Gastrocnemius medialis (tissue), 4 donors: Measurements from ENCODE around the gene PPP1R12A. TPM values are rescaled to one million over a fixed set of nuclear protein-coding genes. Genes with fewer than 3 reads are reported as not detected.

Experiments
- ATAC-seq, 2 donors: fragments of 150-250 bp; one replicate each; pipeline ENCODE4 v1.9.1; 2016
- DNase-seq, 2 donors: peaks; one replicate each; pipeline ENCODE4 v3.0.0-alpha.2; 2019
- H3K27ac ChIP-seq, 4 donors: fragments of 200-600 bp; sonication (generic); 1 replicate in 1 of 4; 2 replicates in 3 of 4; pipeline ENCODE4 v1.5.1; 2016 to 2018; ENCODE audit warnings: mild to moderate bottlenecking in 2 of 4, moderate library complexity in 1 of 4
- H3K27me3 ChIP-seq, 3 donors: fragments of 200-600 bp; sonication (generic) in 2 of 3; 1 replicate in 1 of 3; 2 replicates in 2 of 3; pipeline versions ENCODE4 v1.5.1 to v1.6.0; 2016 to 2019; ENCODE audit warnings: mild to moderate bottlenecking in 1 of 3, moderate library complexity in 1 of 3
- H3K36me3 ChIP-seq, 2 donors: fragments of 200-600 bp; sonication (generic) in 1 of 2; one replicate each; pipeline ENCODE4 v1.5.1; 2017 to 2018
- H3K4me1 ChIP-seq, 2 donors: fragments of 200-600 bp; sonication (generic) in 1 of 2; one replicate each; pipeline ENCODE4 v1.5.1; 2016 to 2017; ENCODE audit warnings: mild to moderate bottlenecking in 2 of 2
- H3K4me3 ChIP-seq, 4 donors: fragments of 200-600 bp; sonication (generic) in 3 of 4; 1 replicate in 1 of 4; 2 replicates in 3 of 4; pipeline ENCODE4 v1.5.1; 2016 to 2019; ENCODE audit warnings: mild to moderate bottlenecking in 2 of 4
- H3K9me3 ChIP-seq, 3 donors: fragments of 200-600 bp; sonication (generic) in 2 of 3; 1 replicate in 1 of 3; 2 replicates in 2 of 3; pipeline ENCODE4 v1.5.1; 2016 to 2019
- CTCF ChIP-seq, 5 experiments: fragments of 450-650 bp in 3 of 5; fragments of 200-600 bp in 2 of 5; sonication (generic) in 2 of 5; IDR thresholded peaks in 4 of 5; conservative IDR thresholded peaks in 1 of 5; 1 replicate in 4 of 5; 2 replicates in 1 of 5; pipeline ENCODE4 v1.5.1; 2016 to 2019; ENCODE audit warnings: antibody characterized with exemption in 5 of 5, mild to moderate bottlenecking in 3 of 5, moderate library complexity in 3 of 5
- POLR2A ChIP-seq, 2 donors: fragments of 450-650 bp; IDR thresholded peaks; one replicate each; pipeline ENCODE4 v1.6.1; 2017; ENCODE audit warnings: antibody characterized with exemption in 2 of 2, mild to moderate bottlenecking in 2 of 2, moderate library complexity in 2 of 2
- in situ Hi-C, 4 donors: fragments of 200-750 bp; cut with MboI; loops; one replicate each; pipeline versions ENCODE4 v1.15.0 to v1.8.0; 2017; ENCODE audit warnings: low sequenced_read_pairs in 4 of 4
- intact Hi-C: fragments of 100-400 bp; cut with DNase I; formaldehyde crosslinking; loops from one replicate; pipeline ENCODE4 v1.15.1; 2023; ENCODE audit warnings: low total_unique reads
- total RNA-seq, 4 donors: library from RNA; depleted of rRNA; stranded (reverse); fragments of >200 nt; gene quantifications; one replicate each; pipeline versions ENCODE4 v1.1.0 to v1.2.3, GENCODE V29; 2016

Gene PPP1R12A
- total RNA-seq, 4 donors from 2014 or later = 38.0 to 65.7 (median 47.2) TPM

GRCh38 chr12:79773896-79774295, 161.0 kb downstream of the PPP1R12A start:
- peaks cover 0 to 19% of the 10 kb centered on the region in 2 donors for H3K36me3 ChIP-seq
- TF ChIP-seq CTCF (IDR thresholded peaks at IDR 0.05 in 4 of 5, conservative IDR thresholded peaks at IDR 0.05 in 1 of 5) (no peak), POLR2A (IDR thresholded peaks at IDR 0.05) (no peak)
- ATAC-seq (no peak), DNase-seq (no peak)
- no peaks in the 10 kb centered on the region for H3K9me3 ChIP-seq
- no peaks in the 10 kb centered on the region for H3K27me3 ChIP-seq
- no peak overlapping the region for H3K4me3 ChIP-seq
- H3K4me1 ChIP-seq = no peaks in the 10 kb centered on the region
- in situ Hi-C loops = no loop called here
- intact Hi-C loops = no loop called here
- no peak overlapping the region for H3K27ac ChIP-seq

- Histone ChIP-seq H3K27me3 (no peaks in the 10 kb centered on the region), H3K4me3 (no peak overlapping the region), H3K4me1 (no peaks in the 10 kb centered on the region), H3K36me3 (peaks cover 0 to 10% of the 10 kb centered on the region in 2 donors), H3K9me3 (no peaks in the 10 kb centered on the region), H3K27ac (no peak overlapping the region)
- ATAC-seq (no peak), DNase-seq (no peak)
- in situ Hi-C loops = no loop called here
- TF ChIP-seq POLR2A (IDR thresholded peaks at IDR 0.05) (no peak), CTCF (IDR thresholded peaks at IDR 0.05 in 4 of 5, conservative IDR thresholded peaks at IDR 0.05 in 1 of 5) (no peak)
- intact Hi-C loops = no loop called here
Observed at GRCh38 chr12:79769860-79770485, 164.9 kb downstream of the PPP1R12A start.

GRCh38 chr12:79769189-79769859, 165.6 kb downstream of the PPP1R12A start:
- no peak overlapping the region for H3K27ac ChIP-seq
- intact Hi-C loops = no loop called here
- H3K4me1 ChIP-seq = no peaks in the 10 kb centered on the region
- H3K9me3 ChIP-seq = no peaks in the 10 kb centered on the region
- TF ChIP-seq CTCF (IDR thresholded peaks at IDR 0.05 in 4 of 5, conservative IDR thresholded peaks at IDR 0.05 in 1 of 5) = no peak
- TF ChIP-seq POLR2A (IDR thresholded peaks at IDR 0.05) = no peak
- H3K4me3 ChIP-seq = no peak overlapping the region
- in situ Hi-C loops = no loop called here
- DNase-seq = no peak
- ATAC-seq = no peak
- H3K36me3 ChIP-seq = peaks cover 0 to 3% of the 10 kb centered on the region in 2 donors
- no peaks in the 10 kb centered on the region for H3K27me3 ChIP-seq

GRCh38 chr12:79766705-79767464, 168.0 kb downstream of the PPP1R12A start:
- Histone ChIP-seq H3K27me3 (no peaks in the 10 kb centered on the region), H3K4me1 (no peaks in the 10 kb centered on the region), H3K36me3 (no peaks in the 10 kb centered on the region), H3K9me3 (no peaks in the 10 kb centered on the region), H3K27ac (no peak overlapping the region), H3K4me3 (no peak overlapping the region)
- intact Hi-C loops = no loop called here
- in situ Hi-C loops = no loop called here
- ATAC-seq (no peak), DNase-seq (no peak)
- TF ChIP-seq POLR2A (IDR thresholded peaks at IDR 0.05) = no peak
- no peak for TF ChIP-seq CTCF (IDR thresholded peaks at IDR 0.05 in 4 of 5, conservative IDR thresholded peaks at IDR 0.05 in 1 of 5)
